ENCODE measurements around the gene PARPBP.

GRCh38 chr12:102202556-102202955 is 82.6 kb downstream of the PARPBP start:
- TF ChIP-seq JUND (IDR thresholded peaks at IDR 0.05) (no peak), CTCF (IDR thresholded peaks at IDR 0.05; ENCODE audit: low read depth, low read length, missing input control) (no peak), ATF3 (IDR thresholded peaks at IDR 0.05) (no peak), FOXA1 (IDR thresholded peaks at IDR 0.05) (no peak), TAF1 (conservative IDR thresholded peaks at IDR 0.05) (no peak), MAX (IDR thresholded peaks at IDR 0.05) (no peak), REST (IDR thresholded peaks at IDR 0.05) (no peak), GABPA (IDR thresholded peaks at IDR 0.05 in 1 of 2, conservative IDR thresholded peaks at IDR 0.05 in 1 of 2) (no peak), HNF4A (conservative IDR thresholded peaks at IDR 0.05) (no peak), RAD21 (IDR thresholded peaks at IDR 0.05) (no peak), ZBTB33 (IDR thresholded peaks at IDR 0.05) (no peak), SP1 (IDR thresholded peaks at IDR 0.05) (no peak), RXRA (IDR thresholded peaks at IDR 0.05) (no peak), FOXA2 (IDR thresholded peaks at IDR 0.05) (no peak)

Measured in liver (tissue), 3 donors.